Liver (tissue), 9 donors: ENCODE measurements around the gene CLMN. TPM values are rescaled to one million over a fixed set of nuclear protein-coding genes. Genes with fewer than 3 reads are reported as not detected.
A peak's percentile ranks its signal among the peaks of the same experiment; 100 is the strongest.

Source experiments
- DNase-seq: peaks from one replicate; pipeline ENCODE4 v3.0.0-alpha.2; 2017; ENCODE audit warnings: low spot score
- H3K27ac ChIP-seq, 2 donors: one replicate each; pipeline ENCODE4 v1.7.0; 2013; ENCODE audit warnings: inconsistent platforms in 2 of 2, low read length in 2 of 2, control low read depth in 1 of 2, low read depth in 1 of 2, mild to moderate bottlenecking in 1 of 2
- H3K27me3 ChIP-seq, 4 donors: one replicate each; pipeline versions ENCODE4 v1.6.1 to v1.7.0; 2013; ENCODE audit warnings: low read length in 3 of 4, inconsistent platforms in 1 of 4, mild to moderate bottlenecking in 1 of 4, moderate library complexity in 1 of 4; ENCODE audit not compliant: control insufficient read depth in 4 of 4, insufficient read depth in 4 of 4
- H3K36me3 ChIP-seq, 4 donors: one replicate each; pipeline versions ENCODE4 v1.6.1 to v1.7.0; 2013; ENCODE audit warnings: low read length in 3 of 4, mild to moderate bottlenecking in 3 of 4, low read depth in 1 of 4, moderate library complexity in 1 of 4; ENCODE audit not compliant: control insufficient read depth in 4 of 4, insufficient read depth in 3 of 4
- H3K4me1 ChIP-seq, 4 donors: one replicate each; pipeline versions ENCODE4 v1.6.1 to v1.7.0; 2013; ENCODE audit warnings: low read length in 3 of 4, mild to moderate bottlenecking in 3 of 4, moderate library complexity in 1 of 4; ENCODE audit not compliant: control insufficient read depth in 4 of 4, insufficient read depth in 4 of 4
- H3K4me3 ChIP-seq, 3 donors: one replicate each; pipeline versions ENCODE4 v1.6.1 to v1.7.0; 2013; ENCODE audit warnings: low read length in 3 of 3, control low read depth in 1 of 3, low read depth in 1 of 3, mild to moderate bottlenecking in 1 of 3
- H3K9ac ChIP-seq, 2 donors: one replicate each; pipeline ENCODE4 v1.7.0; 2013; ENCODE audit warnings: low read length in 2 of 2, mild to moderate bottlenecking in 2 of 2, moderate library complexity in 2 of 2, control low read depth in 1 of 2, low read depth in 1 of 2
- H3K9me3 ChIP-seq, 4 donors: one replicate each; pipeline versions ENCODE4 v1.6.1 to v1.7.0; 2013; ENCODE audit warnings: low read length in 3 of 4; ENCODE audit not compliant: control insufficient read depth in 4 of 4
- CTCF ChIP-seq: fragments of 150-350 bp; IDR thresholded peaks from 2 replicates; pipeline ENCODE4 v1.5.1; 2017; ENCODE audit warnings: improper control_type of control experiment, low read depth, low read length; ENCODE audit not compliant: missing input control
- EGR1 ChIP-seq, 2 donors: IDR thresholded peaks; 2 replicates each; pipeline ENCODE4 v1.6.1; 2016 to 2018; ENCODE audit warnings: antibody characterized with exemption in 2 of 2, low read depth in 2 of 2
- FOXA1 ChIP-seq: IDR thresholded peaks from 2 replicates; pipeline ENCODE4 v1.6.1; 2016; ENCODE audit warnings: antibody characterized with exemption
- GABPA ChIP-seq, 2 donors: IDR thresholded peaks in 1 of 2; conservative IDR thresholded peaks in 1 of 2; 2 replicates each; pipeline ENCODE4 v1.6.1; 2016; ENCODE audit warnings: antibody characterized with exemption in 2 of 2, mild to moderate bottlenecking in 1 of 2, moderate library complexity in 1 of 2
- HNF4A ChIP-seq, 2 donors: conservative IDR thresholded peaks; 2 replicates each; pipeline ENCODE4 v1.6.1; 2016; ENCODE audit warnings: antibody characterized with exemption in 2 of 2, mild to moderate bottlenecking in 2 of 2
- HNF4G ChIP-seq: IDR thresholded peaks from 2 replicates; pipeline ENCODE4 v1.6.1; 2016; ENCODE audit warnings: antibody characterized with exemption
- JUND ChIP-seq, 2 donors: IDR thresholded peaks; 2 replicates each; pipeline ENCODE4 v1.6.1; 2016; ENCODE audit warnings: antibody characterized with exemption in 2 of 2
- MAX ChIP-seq: IDR thresholded peaks from 2 replicates; pipeline ENCODE4 v1.6.1; 2016; ENCODE audit warnings: antibody characterized with exemption
- NR2F2 ChIP-seq: IDR thresholded peaks from 2 replicates; pipeline ENCODE4 v1.6.1; 2016; ENCODE audit warnings: antibody characterized with exemption
- RAD21 ChIP-seq, 2 donors: IDR thresholded peaks; 2 replicates each; pipeline ENCODE4 v1.6.1; 2016; ENCODE audit warnings: antibody characterized with exemption in 2 of 2, mild to moderate bottlenecking in 2 of 2
- REST ChIP-seq: IDR thresholded peaks from 2 replicates; pipeline ENCODE4 v1.6.1; 2016; ENCODE audit warnings: antibody characterized with exemption, mild to moderate bottlenecking
- RXRA ChIP-seq, 2 donors: IDR thresholded peaks; 2 replicates each; pipeline ENCODE4 v1.6.1; 2017 to 2018; ENCODE audit warnings: antibody characterized with exemption in 2 of 2, mild to moderate bottlenecking in 1 of 2
- TAF1 ChIP-seq: conservative IDR thresholded peaks from 2 replicates; pipeline ENCODE4 v1.6.1; 2016; ENCODE audit warnings: antibody characterized with exemption, mild to moderate bottlenecking
- YY1 ChIP-seq: IDR thresholded peaks from 2 replicates; pipeline ENCODE4 v1.6.1; 2016; ENCODE audit warnings: antibody characterized with exemption, mild to moderate bottlenecking
- ZBTB33 ChIP-seq: IDR thresholded peaks from 2 replicates; pipeline ENCODE4 v1.6.1; 2016; ENCODE audit warnings: antibody characterized with exemption
- WGBS: extraction: QIAGEN DNeasy Blood & Tissue Kit; methylation state at CpG from one replicate; pipeline ENCODE4 v1.1.7; 2013; 5-methylcytosine and 5-hydroxymethylcytosine counted together
- polyA plus RNA-seq, 2 donors: library from polyadenylated mRNA; stranded (reverse) in 1 of 2; unstranded in 1 of 2; fragments of 200-250 nt in 1 of 2; fragments of >200 nt in 1 of 2; fragmentation: Nextera tagmentation in 1 of 2; extraction: Ambion mirVana in 1 of 2; gene quantifications; one replicate each; pipeline versions ENCODE4 v1.2.1 to v1.2.3, GENCODE V29; 2013 to 2015
- total RNA-seq, 2 donors: library from RNA; depleted of rRNA; stranded (reverse); fragments of >200 nt; gene quantifications; one replicate each; pipeline ENCODE4 v1.2.3, GENCODE V29; 2014
- TF ChIP-seq, protein P1 (sequence below): IDR thresholded peaks from 2 replicates; pipeline ENCODE4 v1.6.1; 2016; ENCODE audit warnings: antibody characterized with exemption
- donor health status: healthy.
- donor health status: healthy.
- donor health status: healthy.
- donor health status: healthy.
- donor health status: healthy.

CLMN gene
- total and polyA plus RNA-seq, 4 donors: 6.0 to 41.1 (median 24.1) TPM

DNA sequence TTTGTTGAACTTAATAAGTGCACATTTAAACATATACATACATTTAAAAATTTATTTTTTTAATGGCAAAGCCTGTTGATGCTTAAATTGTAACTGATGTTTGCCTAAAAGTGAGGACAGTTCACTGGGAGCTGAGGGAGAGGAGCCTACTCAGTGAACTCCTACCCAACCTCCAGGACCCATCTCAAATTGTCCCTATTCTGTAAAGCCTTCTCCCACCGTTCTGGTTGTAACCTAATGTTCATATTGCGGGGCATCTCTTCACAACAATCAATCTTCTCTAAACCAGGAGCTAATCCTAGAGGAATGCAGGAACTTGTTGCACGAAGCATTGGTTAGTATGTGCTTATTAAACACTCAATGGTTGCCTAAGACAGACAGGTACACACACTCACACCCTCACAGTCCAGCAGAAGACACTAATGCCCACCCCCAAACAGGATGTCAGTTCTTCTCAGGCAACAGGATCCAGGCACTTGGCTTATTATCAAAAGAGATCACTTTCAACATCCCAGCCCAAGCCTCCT is 1.8 kb downstream of the CLMN start:
- Histone ChIP-seq H3K9ac (peak overlapping the region; percentile 12 to 64), H3K27ac (peak overlapping the region; percentile 91 to 95), H3K4me1 (peaks cover 17 to 57% (median 45%) of the 10 kb centered on the region in 4 donors), H3K27me3 (no peaks in the 10 kb centered on the region), H3K9me3 (no peaks in the 10 kb centered on the region), H3K4me3 (peak overlapping the region in 2 of 3 donors; percentile 40 to 74), H3K36me3 (no peaks in the 10 kb centered on the region)
- WGBS: 61% methylated on average over 3 of the region's 3 CpGs
- DNase-seq: no peak
- no peak for TF ChIP-seq RXRA (IDR thresholded peaks at IDR 0.05)

- TF ChIP-seq JUND (IDR thresholded peaks at IDR 0.05) (no peak), MAX (no peak), REST (no peak), TAF1 (no peak), NR2F2 (no peak)
- no peaks in the 10 kb centered on the region for H3K9me3 ChIP-seq
- H3K9ac ChIP-seq: no peak overlapping the region
- no peak overlapping the region for H3K4me3 ChIP-seq
- WGBS: 81% methylated on average over 8 of the region's 8 CpGs
- no peak for DNase-seq
- H3K4me1 ChIP-seq: peaks cover 21 to 63% (median 52%) of the 10 kb centered on the region in 4 donors
- H3K27me3 ChIP-seq: no peaks in the 10 kb centered on the region
- H3K36me3 ChIP-seq: no peaks in the 10 kb centered on the region
- peak overlapping the region in 1 of 2 donors; percentile 85 for H3K27ac ChIP-seq
Measured at GRCh38 chr14:95316821-95317220, 2.9 kb downstream of the CLMN start.

GRCh38 chr14:95315579-95315978 is 4.1 kb downstream of the CLMN start:
- Histone ChIP-seq H3K4me1 (peaks cover 22 to 73% (median 55%) of the 10 kb centered on the region in 4 donors), H3K36me3 (no peaks in the 10 kb centered on the region), H3K4me3 (no peak overlapping the region), H3K27ac (peak overlapping the region; percentile 84 to 85), H3K9ac (no peak overlapping the region), H3K27me3 (no peaks in the 10 kb centered on the region), H3K9me3 (no peaks in the 10 kb centered on the region)
- no peak for DNase-seq
- WGBS: 38% methylated on average over 7 of the region's 7 CpGs
- TF ChIP-seq, protein P1, sequence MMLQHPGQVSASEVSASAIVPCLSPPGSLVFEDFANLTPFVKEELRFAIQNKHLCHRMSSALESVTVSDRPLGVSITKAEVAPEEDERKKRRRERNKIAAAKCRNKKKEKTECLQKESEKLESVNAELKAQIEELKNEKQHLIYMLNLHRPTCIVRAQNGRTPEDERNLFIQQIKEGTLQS: no peak
- peak in 1 of 2 donors; percentile 51 for TF ChIP-seq RAD21 (IDR thresholded peaks at IDR 0.05)
- peak; percentile 13 for TF ChIP-seq HNF4G
- no peak for TF ChIP-seq EGR1 (IDR thresholded peaks at IDR 0.05; ENCODE audit: low read depth in 2 of 2)
- TF ChIP-seq MAX: no peak
- TF ChIP-seq FOXA1: no peak
- TF ChIP-seq CTCF: no peak
- no peak for TF ChIP-seq GABPA (IDR thresholded peaks at IDR 0.05 in 1 of 2, conservative IDR thresholded peaks at IDR 0.05 in 1 of 2)
- TF ChIP-seq JUND (IDR thresholded peaks at IDR 0.05): no peak
- no peak for TF ChIP-seq NR2F2
- peak; percentile 65 to 80 for TF ChIP-seq HNF4A (conservative IDR thresholded peaks at IDR 0.05)
- peak; percentile 53 to 57 for TF ChIP-seq RXRA (IDR thresholded peaks at IDR 0.05)
- no peak for TF ChIP-seq ZBTB33
- TF ChIP-seq YY1: no peak
